ENCODE measurements around the gene EVI5L.

Gene EVI5L

GRCh38 chr19:7862413-7862951, 32.5 kb downstream of the EVI5L start:
- no peak for DNase-seq

- DNase-seq = no peak
Measured at GRCh38 chr19:7863157-7863970, 33.3 kb downstream of the EVI5L start.

- DNase-seq = no peak
Measured at GRCh38 chr19:7863971-7864689, 34.1 kb downstream of the EVI5L start.

- DNase-seq = no peak
Measured at GRCh38 chr19:7864690-7865074, 34.7 kb downstream of the EVI5L start.

- no peak for DNase-seq
Measured at GRCh38 chr19:7865262-7865911, 35.4 kb downstream of the EVI5L start.

- DNase-seq = no peak
Measured at GRCh38 chr19:7866399-7867091, 36.5 kb downstream of the EVI5L start.

- no peak for DNase-seq
Measured at GRCh38 chr19:7867092-7867844, 37.2 kb downstream of the EVI5L start.

- no peak for DNase-seq
Measured at GRCh38 chr19:7868326-7868670, 38.3 kb downstream of the EVI5L start.

GRCh38 chr19:7868671-7869452, 38.8 kb downstream of the EVI5L start:
- no peak for DNase-seq

- DNase-seq = no peak
Measured at GRCh38 chr19:7869453-7869909, 39.5 kb downstream of the EVI5L start.

- DNase-seq = no peak
Measured at GRCh38 chr19:7869910-7870511, 40.0 kb downstream of the EVI5L start.

- DNase-seq = no peak
Measured at GRCh38 chr19:7870571-7871436, 40.8 kb downstream of the EVI5L start.

GRCh38 chr19:7871437-7872305, 41.7 kb downstream of the EVI5L start:
- peak; percentile 60 for DNase-seq

GRCh38 chr19:7872306-7873204, 42.5 kb downstream of the EVI5L start:
- no peak for DNase-seq

- no peak for DNase-seq
Measured at GRCh38 chr19:7873304-7874075, 43.5 kb downstream of the EVI5L start.

- no peak for DNase-seq
Measured at GRCh38 chr19:7874076-7874896, 44.3 kb downstream of the EVI5L start, which contains the start of gene PRR36. Gene PRR36, minus strand, starts transcription at chr19:7874390. Its CDS starts 701 bp downstream, at chr19:7873689.
